GM12875 (cell line): ENCODE measurements around the gene DARS1.

Experiments used
- H3K4me3 ChIP-seq: one replicate; pipeline ENCODE4 v1.5.1; 2011; ENCODE audit warnings: low read depth, low read length, control low read depth
- CTCF ChIP-seq: IDR thresholded peaks from 2 replicates; pipeline ENCODE4 v1.5.1; 2011; ENCODE audit warnings: low read depth, mild to moderate bottlenecking, control low read depth, inconsistent platforms, low read length, moderate library complexity, borderline replicate concordance; ENCODE audit not compliant: insufficient read depth

The DARS1 gene

GRCh38 chr2:135954020-135954601 is 31.3 kb downstream of the DARS1 start:
- H3K4me3 ChIP-seq: no peak overlapping the region
- TF ChIP-seq CTCF: no peak

GRCh38 chr2:135952891-135953290 is 32.5 kb downstream of the DARS1 start:
- no peak for TF ChIP-seq CTCF
- H3K4me3 ChIP-seq: no peak overlapping the region

GRCh38 chr2:135951041-135951583 is 34.3 kb downstream of the DARS1 start:
- TF ChIP-seq CTCF: no peak
- H3K4me3 ChIP-seq: no peak overlapping the region

- no peak for TF ChIP-seq CTCF
- no peak overlapping the region for H3K4me3 ChIP-seq
Measured at GRCh38 chr2:135949451-135950234, 35.8 kb downstream of the DARS1 start.

- H3K4me3 ChIP-seq: no peak overlapping the region
- TF ChIP-seq CTCF: no peak
Measured at GRCh38 chr2:135948642-135949355, 36.6 kb downstream of the DARS1 start.

GRCh38 chr2:135948141-135948540 is 37.3 kb downstream of the DARS1 start:
- no peak for TF ChIP-seq CTCF
- no peak overlapping the region for H3K4me3 ChIP-seq
